GM12878 (cell line): ENCODE results near the gene TSC22D3. TPM values are rescaled to one million over a fixed set of nuclear protein-coding genes. Genes with fewer than 3 reads are reported as not detected.

Experiments used
- ATAC-seq: fragments of 200-7000 bp; cut with Tn5 transposase; 3 replicates; pipeline ENCODE4 v1.9.1; 2020; ENCODE audit warnings: mild to moderate bottlenecking, moderate library complexity
- BruUV-seq: library from RNA; stranded (reverse); fragments of 400-500 nt; replicated peaks from 2 replicates; lab custom pipeline; 2021; lab: Mats Ljungman, UMichigan
- CTCF ChIA-PET: fragments of 300-600 bp; sonication (Branson Sonifier 250); formaldehyde crosslinking; extraction: SDS; loops from one replicate; lab custom pipeline; 2021; ENCODE audit warnings: inconsistent platforms; lab: Yijun Ruan, JAX
- POLR2A ChIA-PET: fragments of 350-600 bp; formaldehyde crosslinking; extraction: SDS; loops from one replicate; lab custom pipeline; 2021; ENCODE audit warnings: inconsistent platforms; lab: Charles Lee
- RAD21 ChIA-PET: fragments of 300-600 bp; sonication (Branson Sonifier 250); formaldehyde crosslinking; loops from one replicate; lab custom pipeline; 2023; ENCODE audit warnings: antibody characterized with exemption; ENCODE audit not compliant: unreplicated experiment; lab: Charles Lee
- SMC1A ChIA-PET: fragments of 300-600 bp; sonication (Branson Sonifier 250); formaldehyde crosslinking; loops from one replicate; lab custom pipeline; 2023; ENCODE audit not compliant: unreplicated experiment, uncharacterized antibody; lab: Charles Lee
- DNase-seq: peaks from one replicate; pipeline ENCODE4 v3.0.0-alpha.2; 2011; ENCODE audit warnings: low read depth, low spot score
- FAIRE-seq: peaks from 3 replicates; lab custom pipeline; 2011; peaks lifted over from hg19 to GRCh38; lab: Jason Lieb, UNC
- H2AFZ ChIP-seq: 2 replicates; pipeline ENCODE4 v1.6.0; 2011; ENCODE audit warnings: low read depth, low read length, control low read depth; ENCODE audit not compliant: control insufficient read depth
- H3K27ac ChIP-seq: 2 replicates; pipeline ENCODE4 v1.5.1; 2011; ENCODE audit warnings: control low read depth; ENCODE audit not compliant: control insufficient read depth, insufficient read depth
- H3K27me3 ChIP-seq, 2 experiments: replicated peaks in 1 of 2; 2 replicates each; pipeline versions ENCODE4 v1.6.0 to v1.6.1; 2011; ENCODE audit warnings: low read length in 1 of 2; ENCODE audit not compliant: control insufficient read depth in 2 of 2, insufficient read depth in 2 of 2
- H3K36me3 ChIP-seq, 2 experiments: 2 replicates each; pipeline ENCODE4 v1.5.1; 2011; ENCODE audit warnings: low read length in 1 of 2; ENCODE audit not compliant: control insufficient read depth in 2 of 2, insufficient read depth in 2 of 2
- H3K4me1 ChIP-seq: 2 replicates; pipeline ENCODE4 v1.6.1; 2011; ENCODE audit warnings: mild to moderate bottlenecking, low read length, moderate library complexity, mixed read lengths; ENCODE audit not compliant: control insufficient read depth, insufficient read depth
- H3K4me2 ChIP-seq: 2 replicates; pipeline ENCODE4 v1.6.0; 2011; ENCODE audit warnings: control low read depth; ENCODE audit not compliant: control insufficient read depth, insufficient read depth
- H3K4me3 ChIP-seq: fragments of 200-600 bp; sonication (generic); 2 replicates; pipeline ENCODE4 v1.5.1; 2016
- H3K79me2 ChIP-seq: 2 replicates; pipeline ENCODE4 v1.6.0; 2011; ENCODE audit warnings: low read length; ENCODE audit not compliant: control insufficient read depth, insufficient read depth
- H3K9ac ChIP-seq: 2 replicates; pipeline ENCODE4 v1.8.0; 2011; ENCODE audit warnings: low read length, control low read depth, mixed read lengths; ENCODE audit not compliant: control insufficient read depth, insufficient read depth
- H3K9me3 ChIP-seq: replicated peaks from 3 replicates; pipeline ENCODE4 v1.5.1; 2011; ENCODE audit warnings: mild to moderate bottlenecking, low read length; ENCODE audit not compliant: control insufficient read depth, insufficient read depth
- H4K20me1 ChIP-seq: 2 replicates; pipeline ENCODE4 v1.6.0; 2011; ENCODE audit not compliant: control insufficient read depth, insufficient read depth
- CBFB ChIP-seq: IDR thresholded peaks from 2 replicates; pipeline ENCODE4 v1.6.1; 2016; ENCODE audit warnings: antibody characterized with exemption, low read depth
- CREB1 ChIP-seq: IDR thresholded peaks from 2 replicates; pipeline ENCODE4 v1.6.1; 2012; ENCODE audit warnings: low read depth, mild to moderate bottlenecking, inconsistent platforms
- IRF3 ChIP-seq: fragments of 450-650 bp; IDR thresholded peaks from 2 replicates; pipeline ENCODE4 v1.6.1; 2014; ENCODE audit warnings: mild to moderate bottlenecking
- NFIC ChIP-seq: IDR thresholded peaks from 2 replicates; pipeline ENCODE4 v1.6.1; 2012; ENCODE audit warnings: low read depth, mild to moderate bottlenecking, inconsistent platforms, low read length, moderate library complexity
- PBX3 ChIP-seq: IDR thresholded peaks from 2 replicates; pipeline ENCODE4 v1.6.1; 2011; ENCODE audit warnings: mild to moderate bottlenecking, low read depth, low read length, moderate library complexity; ENCODE audit not compliant: insufficient replicate concordance
- RELB ChIP-seq: fragments of 450-650 bp; IDR thresholded peaks from 2 replicates; pipeline ENCODE4 v1.6.1; 2017; ENCODE audit warnings: low read depth, mild to moderate bottlenecking, moderate library complexity
- SIX5 ChIP-seq: IDR thresholded peaks from 2 replicates; pipeline ENCODE4 v1.6.1; 2011; ENCODE audit warnings: mild to moderate bottlenecking, low read depth, low read length, moderate library complexity; ENCODE audit not compliant: severe bottlenecking
- SMARCA5 ChIP-seq: fragments of 450-650 bp; IDR thresholded peaks from 2 replicates; pipeline ENCODE4 v1.6.1; 2017; ENCODE audit warnings: mild to moderate bottlenecking
- SMC3 ChIP-seq: IDR thresholded peaks from 2 replicates; pipeline ENCODE4 v1.6.1; 2011; ENCODE audit warnings: low read length, improper control_type of control experiment, borderline replicate concordance
- SPI1 ChIP-seq: IDR thresholded peaks from 2 replicates; pipeline ENCODE4 v1.6.1; 2011; ENCODE audit warnings: low read depth, mild to moderate bottlenecking, low read length, moderate library complexity, borderline replicate concordance; ENCODE audit not compliant: insufficient read depth
- SREBF2 ChIP-seq: IDR thresholded peaks from 2 replicates; pipeline ENCODE4 v1.6.1; 2012; ENCODE audit warnings: mild to moderate bottlenecking, low read length
- WRNIP1 ChIP-seq: IDR thresholded peaks from 2 replicates; pipeline ENCODE4 v1.6.1; 2011; ENCODE audit warnings: low read depth, low read length, improper control_type of control experiment, borderline replicate concordance
- ZBED1 ChIP-seq: IDR thresholded peaks from 2 replicates; pipeline ENCODE4 v1.6.1; 2016; ENCODE audit warnings: borderline replicate concordance
- ZBTB40 ChIP-seq: fragments of 450-650 bp; IDR thresholded peaks from 2 replicates; pipeline ENCODE4 v1.6.1; 2016; ENCODE audit warnings: mild to moderate bottlenecking, moderate library complexity, borderline replicate concordance
- WGBS: methylation state at CpG from one replicate; pipeline ENCODE4 v1.1.6; 2016; ENCODE audit warnings: low lambda C conversion rate; ENCODE audit not compliant: insufficient replicate concordance, insufficient coverage; ENCODE audit errors: missing lambda C conversion rate; 5-methylcytosine and 5-hydroxymethylcytosine counted together
- in situ Hi-C: fragments of 300-500 bp; cut with MboI; formaldehyde crosslinking; loops from 9 replicates; pipeline ENCODE4 v1.14.3; 2018; ENCODE audit warnings: mixed read lengths
- intact Hi-C: fragments of 100-400 bp; cut with micrococcal nuclease; formaldehyde crosslinking; loops from one replicate; pipeline ENCODE4 v1.14.2; 2022; ENCODE audit not compliant: unreplicated experiment
- polyA plus RNA-seq, 11 experiments: library from polyadenylated mRNA; depleted of rRNA in 4 of 11; unstranded in 6 of 11; stranded (reverse) in 5 of 11; fragments of >200 nt; fragmentation: Nextera tagmentation in 4 of 11; fragmentation: Illumina TruSeq in 1 of 11; extraction: Ambion mirVana in 4 of 11; extraction: Trizol in 1 of 11; gene quantifications; 1 replicate in 1 of 11; 2 replicates in 10 of 11; pipeline versions ENCODE4 v1.2.1 to v1.2.3, GENCODE V29; 2011 to 2016; ENCODE audit warnings: inconsistent platforms in 2 of 11, missing spikeins in 2 of 11, low read depth in 1 of 11
- total RNA-seq, 4 experiments: library from RNA; depleted of rRNA in 3 of 4; stranded (reverse); fragments of >200 nt in 3 of 4; fragmentation: Illumina TruSeq in 1 of 4; extraction: Trizol in 1 of 4; gene quantifications; 2 replicates each; pipeline versions ENCODE4 v1.2.1 to v1.2.3, GENCODE V29; 2013 to 2021

TSC22D3 gene
- total and polyA plus RNA-seq, 10 of the 15 experiments (the other 5 are each of a cell fraction or from before 2014, with no cell fraction given): 4.6 to 122 (median 16.1) TPM

GRCh38 chrX:107673431-107673830 lies 102.2 kb downstream of the TSC22D3 start (continued):
- TF ChIP-seq ZBTB40: 0 out of 2 replicates have a peak, but pooled peaks have one; percentile 3
- TF ChIP-seq, all 136 proteins: peak for 2

GRCh38 chrX:107672955-107673378 lies 102.6 kb downstream of the TSC22D3 start:
- in situ Hi-C loops: no loop called here
- no peak overlapping the region for H3K4me3 ChIP-seq
- no peak for TF ChIP-seq WRNIP1
- no peak for TF ChIP-seq PBX3
- TF ChIP-seq SMARCA5: no peak
- no peak for TF ChIP-seq ZBED1
- TF ChIP-seq RELB: peak; percentile 58
- no peak for TF ChIP-seq SREBF2
- no peak for TF ChIP-seq SPI1
- peak; percentile 62; the same call in 1 of the 2 replicates for TF ChIP-seq CREB1
- TF ChIP-seq NFIC: no peak
- no peak for TF ChIP-seq IRF3
- peak; percentile 77; the same call in 1 of the 2 replicates for TF ChIP-seq SMC3
- TF ChIP-seq SIX5: no peak
- no peak for TF ChIP-seq CBFB

More at GRCh38 chrX:107672955-107673378, 102.6 kb downstream of the TSC22D3 start:
- ChIA-PET POLR2A (interaction anchor here (0.5 to 10.5 kb wide), 10 partner anchors 41 to 222 kb away, joined by 3 to 287 read pairs (median 4); partner anchors contain the start of genes NCBP2L and TSC22D3), SMC1A (interaction anchor here (0.6 to 8.6 kb wide), 20 partner anchors 11 to 233 kb away, joined by 3 to 425 read pairs (median 4); partner anchors contain the start of genes NCBP2L, PRPS1 and TSC22D3), RAD21 (interaction anchor here (0.6 to 11.2 kb wide), 27 partner anchors 11 to 283 kb away, joined by 3 to 444 read pairs (median 4); partner anchors contain the start of genes NCBP2L, PRPS1 and TSC22D3), CTCF (interaction anchor here (0.6 to 8.6 kb wide), 31 partner anchors 11 to 134 kb away, joined by 3 to 273 read pairs (median 5); partner anchors contain the start of genes NCBP2L, PRPS1 and TSC22D3)
- ATAC-seq (peak; percentile 61), FAIRE-seq (peak; percentile 84), DNase-seq (no peak)
- Histone ChIP-seq H3K27me3 (no peaks in the 10 kb centered on the region), H3K4me1 (peaks cover 16% of the 10 kb centered on the region), H3K9ac (no peak overlapping the region), H4K20me1 (no peaks in the 10 kb centered on the region), H3K36me3 (no peaks in the 10 kb centered on the region), H3K4me2 (peak overlapping the region; percentile 82), H3K9me3 (no peaks in the 10 kb centered on the region), H3K27ac (peak overlapping the region; percentile 57), H2AFZ (no peak overlapping the region; the same call in 1 of the 2 replicates), H3K79me2 (peaks cover 4% of the 10 kb centered on the region)
- intact Hi-C loops: loop anchor here (1.0 kb wide), 2 partner anchors 45 to 104 kb away; partner anchors contain the start of gene NCBP2L
- no TSS peak for BruUV-seq
- 24% methylated on average over 3 of the region's 9 CpGs for WGBS
